DOHH2 (cell line): ENCODE data around the gene RASA3.

Experiments
- EZH2phosphoT487 ChIP-seq: fragments of 200-600 bp; sonication (generic); IDR thresholded peaks from 2 replicates; pipeline ENCODE4 v1.6.1; 2017; ENCODE audit warnings: borderline replicate concordance, mild to moderate bottlenecking, antibody characterized with exemption, low read length, moderate library complexity, mixed read lengths
- TF ChIP-seq, protein P1 (sequence below): fragments of 200-600 bp; sonication (generic); IDR thresholded peaks from one replicate; pipeline ENCODE4 v1.5.1; 2014; ENCODE audit warnings: antibody characterized with exemption, mild to moderate bottlenecking, low read depth, low read length; ENCODE audit not compliant: poor library complexity, severe bottlenecking

- TF ChIP-seq, protein P1, sequence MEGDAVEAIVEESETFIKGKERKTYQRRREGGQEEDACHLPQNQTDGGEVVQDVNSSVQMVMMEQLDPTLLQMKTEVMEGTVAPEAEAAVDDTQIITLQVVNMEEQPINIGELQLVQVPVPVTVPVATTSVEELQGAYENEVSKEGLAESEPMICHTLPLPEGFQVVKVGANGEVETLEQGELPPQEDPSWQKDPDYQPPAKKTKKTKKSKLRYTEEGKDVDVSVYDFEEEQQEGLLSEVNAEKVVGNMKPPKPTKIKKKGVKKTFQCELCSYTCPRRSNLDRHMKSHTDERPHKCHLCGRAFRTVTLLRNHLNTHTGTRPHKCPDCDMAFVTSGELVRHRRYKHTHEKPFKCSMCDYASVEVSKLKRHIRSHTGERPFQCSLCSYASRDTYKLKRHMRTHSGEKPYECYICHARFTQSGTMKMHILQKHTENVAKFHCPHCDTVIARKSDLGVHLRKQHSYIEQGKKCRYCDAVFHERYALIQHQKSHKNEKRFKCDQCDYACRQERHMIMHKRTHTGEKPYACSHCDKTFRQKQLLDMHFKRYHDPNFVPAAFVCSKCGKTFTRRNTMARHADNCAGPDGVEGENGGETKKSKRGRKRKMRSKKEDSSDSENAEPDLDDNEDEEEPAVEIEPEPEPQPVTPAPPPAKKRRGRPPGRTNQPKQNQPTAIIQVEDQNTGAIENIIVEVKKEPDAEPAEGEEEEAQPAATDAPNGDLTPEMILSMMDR = no peak
- TF ChIP-seq EZH2phosphoT487 = no peak
Measured at GRCh38 chr13:114087430-114087829, 45.0 kb downstream of the RASA3 start.
